HepG2 (cell line): ENCODE data around the gene CLDN9. TPM values are rescaled to one million over a fixed set of nuclear protein-coding genes. Genes with fewer than 3 reads are reported as not detected.

ENCODE experiments used
- ARNT ChIP-seq: fragments of 450-650 bp; IDR thresholded peaks from 2 replicates; pipeline ENCODE4 v1.6.1; 2017
- BATF2 ChIP-seq: sonication (generic); formaldehyde crosslinking; IDR thresholded peaks from 2 replicates; pipeline ENCODE4 v1.8.0; 2022; ENCODE audit warnings: mild to moderate bottlenecking, missing genetic modification reagents, moderate library complexity
- CHCHD3 ChIP-seq: sonication (generic); formaldehyde crosslinking; IDR thresholded peaks from 2 replicates; pipeline ENCODE4 v1.8.0; 2022; ENCODE audit warnings: mild to moderate bottlenecking, missing genetic modification reagents, moderate library complexity
- CREB3 ChIP-seq: sonication (generic); formaldehyde crosslinking; IDR thresholded peaks from 2 replicates; pipeline ENCODE4 v1.5.0; 2020; ENCODE audit warnings: missing genetic modification reagents
- ESRRA ChIP-seq: sonication (generic); formaldehyde crosslinking; IDR thresholded peaks from 2 replicates; pipeline ENCODE4 v1.5.1; 2020; ENCODE audit warnings: mild to moderate bottlenecking, low read depth, missing genetic modification reagents
- KDM4B ChIP-seq: sonication (generic); formaldehyde crosslinking; IDR thresholded peaks from 2 replicates; pipeline ENCODE4 v1.4.0; 2020; ENCODE audit warnings: missing genetic modification reagents
- KDM5A ChIP-seq: fragments of 200-600 bp; sonication (generic); IDR thresholded peaks from 2 replicates; pipeline ENCODE4 v1.7.0; 2018; ENCODE audit warnings: antibody characterized with exemption, mild to moderate bottlenecking, low read length, borderline replicate concordance
- KLF11 ChIP-seq: IDR thresholded peaks from 2 replicates; pipeline ENCODE4 v1.6.1; 2016; ENCODE audit warnings: missing compliant biosample characterization
- MAZ ChIP-seq, 2 experiments: sonication (generic) in 1 of 2; formaldehyde crosslinking in 1 of 2; IDR thresholded peaks; 2 replicates each; pipeline versions ENCODE4 v1.5.0 to v1.6.1; 2012 to 2020; ENCODE audit warnings: low read depth in 2 of 2, mild to moderate bottlenecking in 2 of 2, borderline replicate concordance in 1 of 2, improper control_type of control experiment in 1 of 2, low read length in 1 of 2, missing genetic modification reagents in 1 of 2, moderate library complexity in 1 of 2
- MXD3 ChIP-seq: IDR thresholded peaks from 2 replicates; pipeline ENCODE4 v1.6.1; 2016; ENCODE audit warnings: mild to moderate bottlenecking, missing biosample characterization, missing genetic modification reagents
- NFIB ChIP-seq: sonication (generic); formaldehyde crosslinking; IDR thresholded peaks from 2 replicates; pipeline ENCODE4 v1.9.0; 2021; ENCODE audit warnings: missing genetic modification reagents, mild to moderate bottlenecking, borderline replicate concordance
- NR3C1 ChIP-seq: sonication (generic); formaldehyde crosslinking; IDR thresholded peaks from 2 replicates; pipeline ENCODE4 v1.4.0; 2020; ENCODE audit warnings: missing genetic modification reagents
- SPEN ChIP-seq: sonication (generic); formaldehyde crosslinking; IDR thresholded peaks from 2 replicates; pipeline ENCODE4 v1.5.1; 2020; ENCODE audit warnings: low read depth, mild to moderate bottlenecking, missing genetic modification reagents
- SUZ12 ChIP-seq: fragments of 150-350 bp; IDR thresholded peaks from 2 replicates; pipeline ENCODE4 v1.6.1; 2014; ENCODE audit warnings: low read depth, low read length
- TAF15 ChIP-seq: fragments of 200-400 bp; formaldehyde crosslinking; IDR thresholded peaks from one replicate; pipeline ENCODE4 v1.6.1; 2018; ENCODE audit warnings: mild to moderate bottlenecking, low read depth, low read length; ENCODE audit not compliant: poor library complexity, severe bottlenecking
- TCF12 ChIP-seq, 2 experiments: fragments of 450-650 bp in 1 of 2; sonication (generic) in 1 of 2; formaldehyde crosslinking in 1 of 2; IDR thresholded peaks; 2 replicates each; pipeline versions ENCODE4 v1.6.1 to v1.8.0; 2017 to 2022; ENCODE audit warnings: antibody characterized with exemption in 1 of 2, mild to moderate bottlenecking in 1 of 2, missing genetic modification reagents in 1 of 2, moderate library complexity in 1 of 2
- TRIM24 ChIP-seq: sonication (generic); formaldehyde crosslinking; IDR thresholded peaks from 2 replicates; pipeline ENCODE4 v1.8.0; 2022; ENCODE audit warnings: mild to moderate bottlenecking, missing genetic modification reagents
- ZBTB38 ChIP-seq: sonication (generic); formaldehyde crosslinking; IDR thresholded peaks from 2 replicates; pipeline ENCODE4 v1.5.1; 2020; ENCODE audit warnings: mild to moderate bottlenecking, missing genetic modification reagents
- ZFY ChIP-seq: sonication (generic); formaldehyde crosslinking; IDR thresholded peaks from 2 replicates; pipeline ENCODE4 v1.4.0; 2020; ENCODE audit warnings: missing genetic modification reagents
- ZMYM4 ChIP-seq: sonication (generic); formaldehyde crosslinking; IDR thresholded peaks from 2 replicates; pipeline ENCODE4 v1.8.1; 2023; ENCODE audit warnings: mild to moderate bottlenecking, missing genetic modification reagents
- ZNF335 ChIP-seq: sonication (generic); formaldehyde crosslinking; IDR thresholded peaks from 2 replicates; pipeline ENCODE4 v1.4.0; 2020; ENCODE audit warnings: missing genetic modification reagents
- ZNF33B ChIP-seq: sonication (generic); formaldehyde crosslinking; IDR thresholded peaks from 2 replicates; pipeline ENCODE4 v1.5.1; 2020; ENCODE audit warnings: mild to moderate bottlenecking, missing genetic modification reagents
- ZNF414 ChIP-seq: sonication (generic); formaldehyde crosslinking; IDR thresholded peaks from 2 replicates; pipeline ENCODE4 v1.5.0; 2020; ENCODE audit warnings: missing genetic modification reagents
- ZNF468 ChIP-seq: sonication (generic); formaldehyde crosslinking; IDR thresholded peaks from 2 replicates; pipeline ENCODE4 v1.8.0; 2022; ENCODE audit warnings: mild to moderate bottlenecking, moderate library complexity, missing genetic modification reagents
- ZNF724P ChIP-seq: sonication (generic); formaldehyde crosslinking; IDR thresholded peaks from 2 replicates; pipeline ENCODE4 v1.8.0; 2022; ENCODE audit warnings: missing genetic modification reagents, borderline replicate concordance
- polyA plus RNA-seq, 8 experiments: library from polyadenylated mRNA; depleted of rRNA in 3 of 8; stranded (reverse) in 7 of 8; unstranded in 1 of 8; fragments of >200 nt; fragmentation: Illumina TruSeq in 4 of 8; extraction: Trizol in 4 of 8; gene quantifications; 2 replicates each; pipeline versions ENCODE4 v1.2.1 to v1.2.3, GENCODE V29; 2011 to 2016; ENCODE audit warnings: low read depth in 4 of 8, missing spikeins in 1 of 8, mixed read lengths in 1 of 8; ENCODE audit not compliant: insufficient read depth in 1 of 8
- total RNA-seq, 5 experiments: library from RNA; depleted of rRNA; stranded (reverse); fragments of >200 nt; fragmentation: Illumina TruSeq; extraction: Trizol; gene quantifications; 2 replicates each; pipeline ENCODE4 v1.2.3, GENCODE V29; 2016; ENCODE audit warnings: low read depth in 1 of 5
- TF ChIP-seq, protein P1 (sequence below): sonication (generic); formaldehyde crosslinking; IDR thresholded peaks from 2 replicates; pipeline ENCODE4 v1.5.0; 2020; ENCODE audit warnings: mild to moderate bottlenecking, missing genetic modification reagents, moderate library complexity

CLDN9 gene
- total and polyA plus RNA-seq, 2 of the 13 experiments (the other 11 are each of a cell fraction or from before 2014, with no cell fraction given): 0.15 to 0.26 TPM

- TF ChIP-seq ZNF33B (CRISPR knock-in tag) (no peak), SPEN (CRISPR knock-in tag) (no peak), CREB3 (CRISPR knock-in tag) (no peak), ZMYM4 (no peak), ZNF468 (no peak), ARNT (no peak), TRIM24 (CRISPR knock-in tag) (no peak), TCF12 (IDR thresholded peaks at IDR 0.05) (no peak), TCF12 (CRISPR knock-in tag; IDR thresholded peaks at IDR 0.05) (no peak), NR3C1 (CRISPR knock-in tag) (no peak), ZFY (CRISPR knock-in tag) (no peak), CHCHD3 (CRISPR knock-in tag) (no peak), ZNF414 (CRISPR knock-in tag) (no peak), ZNF724P (no peak), MAZ (IDR thresholded peaks at IDR 0.05; ENCODE audit: borderline replicate concordance, low read depth, low read length) (no peak), MAZ (CRISPR knock-in tag; IDR thresholded peaks at IDR 0.05; ENCODE audit: low read depth) (0 out of 2 replicates have a peak, but pooled peaks have one; percentile 23), KLF11 (CRISPR knock-in tag) (no peak), ZNF335 (CRISPR knock-in tag) (no peak), BATF2 (CRISPR knock-in tag) (no peak), ESRRA (CRISPR knock-in tag) (no peak), ZBTB38 (CRISPR knock-in tag) (0 out of 2 replicates have a peak, but pooled peaks have one; percentile 37), KDM5A (no peak), NFIB (CRISPR knock-in tag) (no peak), TAF15 (no peak), SUZ12 (no peak), MXD3 (CRISPR knock-in tag) (0 out of 2 replicates have a peak, but pooled peaks have one; percentile 15), KDM4B (CRISPR knock-in tag) (no peak)
- TF ChIP-seq, protein P1, sequence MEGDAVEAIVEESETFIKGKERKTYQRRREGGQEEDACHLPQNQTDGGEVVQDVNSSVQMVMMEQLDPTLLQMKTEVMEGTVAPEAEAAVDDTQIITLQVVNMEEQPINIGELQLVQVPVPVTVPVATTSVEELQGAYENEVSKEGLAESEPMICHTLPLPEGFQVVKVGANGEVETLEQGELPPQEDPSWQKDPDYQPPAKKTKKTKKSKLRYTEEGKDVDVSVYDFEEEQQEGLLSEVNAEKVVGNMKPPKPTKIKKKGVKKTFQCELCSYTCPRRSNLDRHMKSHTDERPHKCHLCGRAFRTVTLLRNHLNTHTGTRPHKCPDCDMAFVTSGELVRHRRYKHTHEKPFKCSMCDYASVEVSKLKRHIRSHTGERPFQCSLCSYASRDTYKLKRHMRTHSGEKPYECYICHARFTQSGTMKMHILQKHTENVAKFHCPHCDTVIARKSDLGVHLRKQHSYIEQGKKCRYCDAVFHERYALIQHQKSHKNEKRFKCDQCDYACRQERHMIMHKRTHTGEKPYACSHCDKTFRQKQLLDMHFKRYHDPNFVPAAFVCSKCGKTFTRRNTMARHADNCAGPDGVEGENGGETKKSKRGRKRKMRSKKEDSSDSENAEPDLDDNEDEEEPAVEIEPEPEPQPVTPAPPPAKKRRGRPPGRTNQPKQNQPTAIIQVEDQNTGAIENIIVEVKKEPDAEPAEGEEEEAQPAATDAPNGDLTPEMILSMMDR: peak; percentile 20; the same call in 1 of the 2 replicates
Observed at GRCh38 chr16:3029491-3030221, 16.9 kb downstream of the CLDN9 start (continued).
